Stimulated activated CD8-positive, alpha-beta memory T cell treated with anti-CD3 and anti-CD28 coated beads, Interleukin-7, amount 100 ng/mL, for 4 hours (primary cell): ENCODE measurements around the gene CYBA.
"Not testable (repeated sequence)": the region's sequence is repeated elsewhere in the genome, so short reads cannot be mapped to it uniquely, and the experiment has no call there.

ENCODE experiments used
- DNase-seq, 2 donors: peaks; one replicate each; pipeline ENCODE4 v3.0.0-alpha.2; 2020; ENCODE audit warnings: low read depth in 2 of 2

The CYBA gene

DNA sequence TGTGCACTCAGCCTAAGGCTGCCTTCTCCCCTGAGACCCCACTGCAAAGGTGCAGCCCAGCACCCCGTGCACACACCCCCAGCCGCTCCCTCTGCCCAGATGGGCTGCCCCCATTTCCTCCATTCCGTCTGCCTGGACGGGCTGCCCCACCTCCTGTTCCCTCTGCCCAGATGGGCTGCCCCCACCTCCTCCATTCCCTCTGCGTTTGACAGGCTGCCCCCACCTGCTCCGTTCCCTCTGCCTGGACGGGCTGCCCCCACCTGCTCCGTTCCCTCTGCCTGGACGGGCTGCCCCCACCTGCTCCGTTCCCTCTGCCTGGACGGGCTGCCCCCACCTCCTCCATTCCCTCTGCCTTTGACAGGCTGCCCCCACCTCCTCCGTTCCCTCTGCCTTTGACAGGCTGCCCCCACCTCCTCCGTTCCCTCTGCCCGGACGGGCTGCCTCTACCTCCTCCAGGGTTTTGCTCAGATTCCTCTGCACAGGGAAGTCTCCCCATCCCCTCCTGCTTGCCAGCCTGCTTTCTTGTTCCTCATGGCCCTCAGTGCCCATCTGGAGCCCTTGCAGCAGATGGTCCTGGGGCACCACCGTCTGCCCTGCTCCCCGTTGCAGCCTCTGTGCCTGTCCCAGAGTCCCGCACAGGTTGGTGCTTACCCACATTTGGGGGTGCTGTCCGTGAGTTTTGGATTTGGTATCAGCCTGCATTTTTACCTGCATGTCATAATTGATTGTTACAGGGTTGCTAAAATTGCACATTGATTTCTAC, 35.9 kb downstream of the CYBA start:
- DNase-seq: no peak

GRCh38 chr16:88613911-88614817, 36.7 kb downstream of the CYBA start:
- no peak for DNase-seq

DNA sequence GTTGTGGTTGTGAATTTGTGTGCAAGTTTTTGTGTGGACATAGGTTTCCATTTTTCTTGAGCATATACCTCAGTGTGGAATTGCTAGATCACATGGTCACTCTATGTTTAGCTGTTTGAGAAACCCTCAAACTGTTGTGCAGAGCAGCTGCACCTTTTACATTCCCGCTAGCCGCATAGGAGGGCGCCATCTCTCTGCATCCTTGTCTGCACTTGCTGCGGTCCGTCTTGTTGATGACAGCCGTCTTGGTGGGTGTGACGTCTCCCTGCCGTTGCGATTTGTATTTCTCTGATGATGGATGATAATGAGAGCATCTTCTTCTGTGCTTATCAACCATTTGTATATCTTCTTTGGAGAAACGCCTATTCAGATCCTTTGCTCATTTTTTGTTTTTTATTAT, 37.6 kb downstream of the CYBA start:
- no peak for DNase-seq

- no peak for DNase-seq
Measured at GRCh38 chr16:88610909-88611812, 39.7 kb downstream of the CYBA start.

DNA sequence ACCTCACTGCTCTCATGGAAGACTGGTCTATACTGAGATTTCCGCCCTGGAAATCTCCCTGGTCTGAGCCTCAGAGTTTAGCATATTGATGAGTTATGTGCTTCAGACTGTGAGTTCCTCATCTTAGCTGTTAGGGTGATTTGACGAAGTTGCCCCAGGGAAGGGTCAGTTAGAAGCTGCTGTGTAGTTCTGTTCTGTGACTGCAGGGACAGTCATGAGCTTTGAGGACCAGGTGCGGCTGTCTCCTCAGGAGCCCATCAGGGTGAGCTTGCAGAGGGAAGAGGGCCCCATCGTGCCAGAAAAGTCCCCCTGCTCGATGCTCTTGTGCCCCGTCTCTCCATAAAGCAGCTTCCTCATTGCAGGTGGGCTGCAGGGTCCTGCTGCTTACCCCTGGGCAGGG, 40.8 kb downstream of the CYBA start:
- no peak for DNase-seq

DNA sequence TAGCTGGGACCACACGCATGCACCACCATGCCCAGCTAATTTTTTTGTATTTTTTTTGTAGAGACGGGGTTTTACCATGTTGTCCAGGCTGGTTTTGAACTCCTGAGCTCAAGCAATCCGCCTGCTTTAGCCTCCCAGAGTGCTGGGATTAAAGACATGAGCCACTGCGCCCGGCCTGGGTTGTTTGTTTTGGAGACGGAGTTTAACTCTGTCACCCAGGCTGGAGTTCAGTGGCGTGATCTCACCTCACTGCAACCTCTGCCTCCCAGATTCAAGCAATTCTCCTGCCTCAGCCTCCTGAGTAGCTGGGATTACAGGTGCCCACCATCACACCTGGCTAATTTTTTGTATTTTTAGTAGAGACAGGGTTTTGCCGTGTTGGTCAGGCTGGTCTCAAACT, 41.4 kb downstream of the CYBA start:
- not testable (repeated sequence) for DNase-seq

DNA sequence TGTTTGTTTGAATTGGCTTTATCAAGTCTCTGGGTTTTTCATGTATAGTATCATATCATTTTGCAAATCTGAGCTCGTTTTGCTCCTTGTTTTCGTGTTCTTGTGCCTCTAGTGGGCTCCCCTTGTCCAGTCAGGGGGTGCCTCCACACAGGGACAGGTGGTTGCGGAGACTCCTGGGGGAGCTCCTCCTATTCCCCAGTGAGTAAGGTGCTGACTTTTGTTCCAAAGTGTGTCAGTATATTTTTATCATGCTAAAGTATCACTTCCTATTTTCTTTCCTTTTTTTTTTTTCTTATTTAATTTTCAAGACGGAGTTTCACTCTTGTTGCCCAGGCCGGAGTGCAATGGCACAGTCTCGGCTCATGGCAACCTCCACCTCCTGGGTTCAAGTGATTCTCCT, 42.8 kb downstream of the CYBA start:
- no peak for DNase-seq

- no peak for DNase-seq
Measured at GRCh38 chr16:88606148-88606757, 44.6 kb downstream of the CYBA start.

DNA sequence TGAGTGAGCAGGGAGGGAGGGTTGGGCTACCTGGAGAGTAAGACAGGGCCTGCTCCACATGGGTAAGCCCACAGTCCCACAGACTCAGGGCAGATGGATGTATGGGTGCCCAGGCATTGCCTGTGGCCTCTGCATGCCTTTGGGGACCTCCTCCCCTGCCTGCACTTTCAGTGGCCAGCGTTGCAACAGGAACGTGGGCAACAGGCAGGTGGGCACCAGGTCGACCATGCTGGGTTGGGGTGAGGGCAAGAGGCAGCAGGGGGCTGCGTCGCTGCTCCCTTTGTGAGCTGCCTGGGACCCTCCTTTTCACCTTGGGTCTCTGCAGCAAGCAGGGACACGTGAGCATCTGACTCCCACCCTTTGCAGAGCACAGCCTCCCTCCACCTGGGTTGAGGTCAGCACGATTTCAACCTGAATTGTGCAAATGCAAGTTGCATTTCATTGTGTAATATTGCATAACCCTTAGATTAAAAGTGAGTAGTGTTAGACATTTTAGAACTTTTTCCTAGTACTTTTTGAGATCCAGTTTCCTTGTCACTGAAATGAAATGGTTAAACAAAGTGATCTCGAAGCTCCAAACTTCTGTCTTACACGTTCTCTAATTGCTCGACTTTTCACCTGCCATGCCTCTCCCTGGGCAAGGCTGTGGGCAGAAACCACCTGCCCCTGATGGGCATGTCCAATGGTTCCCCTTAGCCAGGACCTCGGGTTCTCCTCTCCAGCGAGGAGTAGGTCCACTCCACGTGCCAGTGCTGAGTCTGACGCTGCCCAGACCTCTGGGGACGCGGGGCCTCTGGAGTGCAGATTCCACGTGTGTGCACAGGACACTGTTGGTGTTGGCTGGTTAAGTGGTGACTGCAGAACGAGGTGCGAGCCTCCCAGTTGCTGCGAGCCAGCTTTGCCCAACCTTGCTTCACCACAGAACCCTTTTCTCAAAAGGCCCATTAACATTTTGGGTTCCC, 45.4 kb downstream of the CYBA start:
- no peak for DNase-seq

GRCh38 chr16:88602091-88602490, 48.8 kb downstream of the CYBA start:
- no peak for DNase-seq

DNA sequence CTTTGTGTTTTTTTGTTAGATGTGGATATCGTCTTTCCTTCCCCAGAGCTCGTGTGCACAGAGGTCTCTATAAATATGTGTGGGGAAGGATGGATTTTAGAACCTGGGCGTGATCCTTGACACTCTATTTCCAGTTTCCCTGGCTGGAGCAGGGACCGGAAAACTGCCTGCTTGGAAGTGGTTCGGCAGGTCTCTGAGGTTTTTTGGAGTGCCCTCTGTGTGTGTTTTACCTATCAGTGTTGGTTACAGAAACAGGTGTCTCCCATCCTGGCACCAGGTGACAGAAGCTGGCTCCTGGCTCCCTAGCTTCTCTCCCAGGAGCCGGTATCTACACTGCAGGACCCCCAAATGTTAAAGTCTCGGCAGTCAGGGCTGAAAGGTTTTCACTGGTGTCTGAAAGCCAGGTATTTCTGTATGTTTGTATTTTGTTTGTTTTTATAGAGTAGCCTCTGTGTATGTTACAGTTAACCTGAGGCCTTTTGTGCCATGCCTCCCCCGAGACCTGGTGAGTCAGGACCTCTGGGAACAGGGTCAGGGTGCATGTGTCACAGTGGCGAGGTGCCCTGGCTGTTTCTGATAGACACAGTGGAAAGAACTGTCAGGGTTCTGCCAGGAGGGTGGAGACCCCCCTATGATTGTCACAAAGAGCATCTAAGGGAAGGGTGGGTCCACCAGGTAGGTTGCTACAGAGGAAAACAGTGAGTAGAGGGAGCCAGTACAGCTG, 49.4 kb downstream of the CYBA start:
- DNase-seq: no peak

DNA sequence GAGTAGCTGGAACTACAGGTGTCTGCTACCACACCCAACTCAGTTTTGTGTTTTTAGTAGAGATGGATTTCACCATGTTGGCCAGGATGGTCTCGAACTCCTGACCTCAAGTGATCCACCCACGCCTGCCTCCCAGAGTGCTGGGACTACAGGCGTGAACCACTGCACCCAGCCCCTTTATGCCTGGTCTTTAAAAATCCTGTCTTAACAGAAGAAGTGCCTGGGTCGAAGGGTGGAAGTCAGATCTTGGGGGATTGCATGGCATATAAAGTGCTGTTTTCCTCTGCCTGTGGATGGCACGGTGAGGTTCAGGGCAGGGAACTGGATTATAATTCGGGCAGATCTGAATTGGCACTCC, 50.3 kb downstream of the CYBA start:
- no peak for DNase-seq

GRCh38 chr16:88599825-88600538, 50.9 kb downstream of the CYBA start:
- DNase-seq: no peak

DNA sequence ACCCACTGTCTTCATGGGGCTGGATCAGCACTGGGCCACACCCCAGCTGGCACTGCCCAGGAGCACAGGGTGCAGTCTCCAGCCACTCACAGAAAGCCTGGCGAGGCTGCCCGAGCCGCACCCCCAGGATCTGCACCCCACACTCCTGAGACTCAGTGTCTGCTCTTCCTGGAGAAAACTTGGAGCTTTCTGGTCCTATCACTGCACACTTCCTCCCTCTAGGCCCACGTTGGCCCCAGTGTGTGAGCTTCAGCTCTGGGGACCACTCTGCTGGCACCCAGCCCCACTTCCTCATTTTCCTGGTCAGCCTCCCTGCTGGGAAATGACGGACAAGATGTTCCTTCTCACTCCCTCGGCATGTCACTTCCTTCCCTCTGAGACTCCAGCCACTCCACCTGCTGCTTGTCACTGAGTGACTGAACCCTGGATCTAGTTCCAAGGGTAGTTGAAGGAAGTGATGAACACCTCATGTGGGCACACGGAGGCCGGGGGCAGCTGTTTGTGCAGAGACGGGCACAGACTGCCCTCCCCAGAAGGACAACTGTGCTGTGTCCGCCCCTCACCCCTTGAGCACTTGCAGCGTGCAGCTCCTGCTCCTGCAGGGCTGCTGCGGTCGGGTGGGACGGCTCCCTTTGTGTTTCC, 51.6 kb downstream of the CYBA start:
- no peak for DNase-seq

GRCh38 chr16:88597856-88598491, 52.9 kb downstream of the CYBA start:
- no peak for DNase-seq

- no peak for DNase-seq
Measured at GRCh38 chr16:88596483-88596882, 54.4 kb downstream of the CYBA start.

- no peak for DNase-seq
Measured at GRCh38 chr16:88595921-88596320, 54.9 kb downstream of the CYBA start.

- no peak for DNase-seq
Measured at GRCh38 chr16:88595101-88595500, 55.8 kb downstream of the CYBA start.
